HepG2 (cell line): Measurements from ENCODE around the gene TMEM117. TPM values are rescaled to one million over a fixed set of nuclear protein-coding genes. Genes with fewer than 3 reads are reported as not detected.

ENCODE experiments used
- ATAC-seq: fragments of 200-7000 bp; cut with Tn5 transposase; 3 replicates; pipeline ENCODE4 v1.9.1; 2020; ENCODE audit warnings: mild to moderate bottlenecking, moderate library complexity
- BruUV-seq: library from RNA; stranded (reverse); fragments of 400-500 nt; replicated peaks from 2 replicates; lab custom pipeline; 2021; lab: Mats Ljungman, UMichigan
- CTCF ChIA-PET: fragments of 300-600 bp; formaldehyde crosslinking; extraction: SDS; loops from one replicate; lab custom pipeline; 2021; ENCODE audit warnings: low total read pairs, inconsistent platforms, low intra/inter-chr PET ratio; lab: Yijun Ruan, JAX
- POLR2A ChIA-PET: fragments of 350-600 bp; sonication (Branson Sonifier 250); formaldehyde crosslinking; loops from one replicate; lab custom pipeline; 2020; ENCODE audit warnings: antibody characterized with exemption, inconsistent platforms; lab: Yijun Ruan, JAX
- DNase-seq: peaks from one replicate; pipeline ENCODE4 v3.0.0-alpha.2; 2015; ENCODE audit warnings: low spot score
- FAIRE-seq: peaks from 3 replicates; lab custom pipeline; 2011; peaks lifted over from hg19 to GRCh38; lab: Jason Lieb, UNC
- H2AFZ ChIP-seq: one replicate; pipeline ENCODE4 v1.6.1; 2011; ENCODE audit warnings: low read length, inconsistent platforms
- H3K27ac ChIP-seq: fragments of 300-600 bp; 3 replicates; pipeline ENCODE4 v1.8.0; 2011; ENCODE audit warnings: mixed run types, mild to moderate bottlenecking, mixed read lengths, low read length, inconsistent platforms; ENCODE audit not compliant: insufficient read depth; ENCODE audit errors: extremely low read length
- H3K27me3 ChIP-seq, 2 experiments: fragments of 200-600 bp in 1 of 2; 2 replicates in 1 of 2; 3 replicates in 1 of 2; pipeline versions ENCODE4 v1.6.0 to v1.8.0; 2011; ENCODE audit warnings: low read length in 2 of 2, mild to moderate bottlenecking in 2 of 2, moderate library complexity in 2 of 2, inconsistent platforms in 1 of 2; ENCODE audit not compliant: insufficient read depth in 2 of 2, control insufficient read depth in 1 of 2
- H3K36me3 ChIP-seq, 2 experiments: fragments of 200-600 bp in 1 of 2; replicated peaks in 1 of 2; 2 replicates in 1 of 2; 3 replicates in 1 of 2; pipeline versions ENCODE4 v1.5.1 to v1.8.0; 2011; ENCODE audit warnings: low read length in 2 of 2, inconsistent platforms in 1 of 2; ENCODE audit not compliant: insufficient read depth in 2 of 2, control insufficient read depth in 1 of 2
- H3K4me1 ChIP-seq: 2 replicates; pipeline ENCODE4 v1.5.1; 2012; ENCODE audit warnings: low read length, inconsistent platforms; ENCODE audit not compliant: insufficient read depth
- H3K4me2 ChIP-seq: 2 replicates; pipeline ENCODE4 v1.6.0; 2011; ENCODE audit warnings: low read depth, low read length, inconsistent platforms
- H3K4me3 ChIP-seq, 3 experiments: fragments of 200-600 bp in 1 of 3; sonication (generic), shearing (Covaris generic) in 1 of 3; replicated peaks in 1 of 3; 2 replicates each; pipeline ENCODE4 v1.5.1; 2011 to 2016; ENCODE audit warnings: low read length in 3 of 3, inconsistent platforms in 2 of 3, low read depth in 2 of 3, mild to moderate bottlenecking in 2 of 3, control low read depth in 1 of 3, mixed read lengths in 1 of 3; ENCODE audit not compliant: insufficient read depth in 1 of 3
- H3K79me2 ChIP-seq: one replicate; pipeline ENCODE4 v1.6.1; 2011; ENCODE audit warnings: low read length, inconsistent platforms; ENCODE audit not compliant: insufficient read depth
- H3K9ac ChIP-seq: 2 replicates; pipeline ENCODE4 v1.6.0; 2011; ENCODE audit warnings: mild to moderate bottlenecking, low read depth, low read length, inconsistent platforms; ENCODE audit not compliant: insufficient read depth
- H3K9me3 ChIP-seq: 2 replicates; pipeline ENCODE4 v1.5.1; 2012; ENCODE audit warnings: mild to moderate bottlenecking, low read length
- H4K20me1 ChIP-seq: 2 replicates; pipeline ENCODE4 v1.6.0; 2011; ENCODE audit warnings: inconsistent platforms, mild to moderate bottlenecking, low read length, moderate library complexity; ENCODE audit not compliant: insufficient read depth
- BRF2 ChIP-seq: sonication (generic); formaldehyde crosslinking; IDR thresholded peaks from 2 replicates; pipeline ENCODE4 v1.8.1; 2022; ENCODE audit warnings: mild to moderate bottlenecking, missing genetic modification reagents
- HOXD1 ChIP-seq: sonication (generic); formaldehyde crosslinking; IDR thresholded peaks from 2 replicates; pipeline ENCODE4 v1.5.0; 2020; ENCODE audit warnings: missing genetic modification reagents
- RBAK ChIP-seq: sonication (generic); formaldehyde crosslinking; IDR thresholded peaks from 2 replicates; pipeline ENCODE4 v1.5.1; 2020; ENCODE audit warnings: mild to moderate bottlenecking, missing genetic modification reagents
- ZNF512B ChIP-seq: sonication (generic); formaldehyde crosslinking; IDR thresholded peaks from 2 replicates; pipeline ENCODE4 v1.5.1; 2020; ENCODE audit warnings: missing genetic modification reagents, mild to moderate bottlenecking, borderline replicate concordance
- WGBS: methylation state at CpG from one replicate; pipeline ENCODE4 v1.1.6; 2017; ENCODE audit warnings: low lambda C conversion rate; 5-methylcytosine and 5-hydroxymethylcytosine counted together
- in situ Hi-C: cut with HindIII; loops from 2 replicates; pipeline ENCODE4 v1.10.0; 2017; ENCODE audit warnings: low pct_unique_long_range_greater_than_20kb; ENCODE audit not compliant: extremely low pct_ligation_motif_present
- intact Hi-C: fragments of 100-400 bp; cut with micrococcal nuclease; formaldehyde crosslinking; loops from one replicate; pipeline ENCODE4 v1.10.0; 2022; ENCODE audit not compliant: unreplicated experiment
- polyA plus RNA-seq, 8 experiments: library from polyadenylated mRNA; depleted of rRNA in 3 of 8; stranded (reverse) in 7 of 8; unstranded in 1 of 8; fragments of >200 nt; fragmentation: Illumina TruSeq in 4 of 8; extraction: Trizol in 4 of 8; gene quantifications; 2 replicates each; pipeline versions ENCODE4 v1.2.1 to v1.2.3, GENCODE V29; 2011 to 2016; ENCODE audit warnings: low read depth in 4 of 8, missing spikeins in 1 of 8, mixed read lengths in 1 of 8; ENCODE audit not compliant: insufficient read depth in 1 of 8
- total RNA-seq, 5 experiments: library from RNA; depleted of rRNA; stranded (reverse); fragments of >200 nt; fragmentation: Illumina TruSeq; extraction: Trizol; gene quantifications; 2 replicates each; pipeline ENCODE4 v1.2.3, GENCODE V29; 2016; ENCODE audit warnings: low read depth in 1 of 5

The TMEM117 gene
- total and polyA plus RNA-seq, 2 of the 13 experiments (the other 11 are each of a cell fraction or from before 2014, with no cell fraction given), result 2.8 to 8.5 TPM

- TF ChIP-seq ZNF512B (no peak), HOXD1 (no peak), RBAK (CRISPR knock-in tag) (no peak)
These were observed 223.6 kb downstream of the TMEM117 start (continued) for GRCh38 chr12:44059476-44059875.

- Histone ChIP-seq H3K9ac (no peak overlapping the region), H3K27me3 (no peaks in the 10 kb centered on the region), H3K4me1 (no peaks in the 10 kb centered on the region), H3K79me2 (no peaks in the 10 kb centered on the region), H4K20me1 (no peaks in the 10 kb centered on the region), H3K27ac (no peak overlapping the region), H3K36me3 (no peaks in the 10 kb centered on the region), H2AFZ (no peak overlapping the region), H3K9me3 (no peaks in the 10 kb centered on the region), H3K4me2 (no peak overlapping the region), H3K4me3 (no peak overlapping the region)
- BruUV-seq, result no TSS peak
- intact Hi-C loops, result no loop called here
- ChIA-PET CTCF (no interaction called here), POLR2A (no interaction called here)
- no peak for DNase-seq
- FAIRE-seq, result no peak
- no peak for TF ChIP-seq BRF2 (CRISPR knock-in tag)
- in situ Hi-C loops, result no loop called here
- ATAC-seq, result no peak
- WGBS, result 98% methylated on average over 3 of the region's 3 CpGs
These were observed 227.8 kb downstream of the TMEM117 start for GRCh38 chr12:44063671-44064070.
